Ovary (tissue), 9 donors: Measurements from ENCODE around the gene ADAMTS17. TPM values are rescaled to one million over a fixed set of nuclear protein-coding genes. Genes with fewer than 3 reads are reported as not detected.

ENCODE experiments used
- DNase-seq, 5 donors: peaks; one replicate each; pipeline ENCODE4 v3.0.0-alpha.2; 2019 to 2020
- H3K27ac ChIP-seq, 2 donors: fragments of 200-600 bp; one replicate each; pipeline versions ENCODE4 v1.5.1 to v1.8.0; 2019 to 2022
- H3K27me3 ChIP-seq: fragments of 200-600 bp; one replicate; pipeline ENCODE4 v1.8.0; 2022
- H3K36me3 ChIP-seq: fragments of 200-600 bp; sonication (generic); one replicate; pipeline ENCODE4 v1.5.1; 2019
- H3K4me1 ChIP-seq: one replicate; pipeline ENCODE4 v1.8.1; 2013; ENCODE audit warnings: mild to moderate bottlenecking, moderate library complexity; ENCODE audit not compliant: insufficient read depth
- H3K4me3 ChIP-seq: fragments of 200-600 bp; sonication (generic); one replicate; pipeline ENCODE4 v1.5.1; 2017
- H3K9me3 ChIP-seq, 2 donors: fragments of 200-600 bp in 1 of 2; sonication (generic) in 1 of 2; one replicate each; pipeline versions ENCODE4 v1.5.1 to v1.8.1; 2013 to 2019; ENCODE audit warnings: mild to moderate bottlenecking in 1 of 2, moderate library complexity in 1 of 2
- EP300 ChIP-seq: sonication (generic); formaldehyde crosslinking; IDR thresholded peaks from one replicate; pipeline ENCODE4 v1.6.1; 2017; ENCODE audit warnings: antibody characterized with exemption
- POLR2A ChIP-seq: fragments of 450-650 bp; IDR thresholded peaks from one replicate; pipeline ENCODE4 v1.6.1; 2017; ENCODE audit warnings: antibody characterized with exemption, mild to moderate bottlenecking, moderate library complexity
- WGBS, 3 donors: extraction: QIAGEN DNeasy Blood & Tissue Kit in 1 of 3; methylation state at CpG; one replicate each; pipeline versions ENCODE4 v1.1.5 to v1.1.7; 2013 to 2017; 5-methylcytosine and 5-hydroxymethylcytosine counted together
- intact Hi-C, 4 donors: fragments of 100-400 bp; cut with DNase I; formaldehyde crosslinking; loops; one replicate each; pipeline versions ENCODE4 v1.11.0 to v1.15.1; 2022 to 2023
- polyA plus RNA-seq, 2 donors: library from polyadenylated mRNA; stranded (reverse); fragments of 200-250 nt in 1 of 2; fragments of 350-450 nt in 1 of 2; fragmentation: Illumina TruSeq in 1 of 2; extraction: RNeasy Lipid Tissue Mini Kit (QIAGEN cat#74804) in 1 of 2; gene quantifications; one replicate each; pipeline ENCODE4 v1.2.3, GENCODE V29; 2013 to 2014
- total RNA-seq, 7 donors: library from RNA; depleted of rRNA in 2 of 7; stranded (reverse); fragments of >200 nt in 2 of 7; fragmentation: NEBNext Ultra II Directional in 3 of 7; extraction: Animal tissue kit (Norgen Biotek cat#: 25700) in 3 of 7; gene quantifications; one replicate each; pipeline versions ENCODE4 v1.1.0 to v1.2.4, GENCODE V29; 2016 to 2023
- TF ChIP-seq, protein P1 (sequence below), 3 donors: fragments of 450-650 bp in 2 of 3; fragments of 200-600 bp in 1 of 3; IDR thresholded peaks; one replicate each; pipeline versions ENCODE4 v1.5.1 to v1.8.0; 2016 to 2022; ENCODE audit warnings: antibody characterized with exemption in 3 of 3, mild to moderate bottlenecking in 1 of 3
- donor health status: DM: no; HTN: no; CAD: no; lungs with moderate emphysema.
- donor health status: DM: no; HTN: no; CAD: no.
- donor health status: Bipolar disorder and iron deficiency.
- donor health status: DM: yes; HTN: yes; CAD: no.
- donor health status: DM: no; HTN: no; CAD: no.
- donor health status: DM: yes; HTN: yes; CAD: no.

ADAMTS17 gene
- total and polyA plus RNA-seq, 9 donors = 1.3 to 11.3 (median 5.9) TPM

DNA sequence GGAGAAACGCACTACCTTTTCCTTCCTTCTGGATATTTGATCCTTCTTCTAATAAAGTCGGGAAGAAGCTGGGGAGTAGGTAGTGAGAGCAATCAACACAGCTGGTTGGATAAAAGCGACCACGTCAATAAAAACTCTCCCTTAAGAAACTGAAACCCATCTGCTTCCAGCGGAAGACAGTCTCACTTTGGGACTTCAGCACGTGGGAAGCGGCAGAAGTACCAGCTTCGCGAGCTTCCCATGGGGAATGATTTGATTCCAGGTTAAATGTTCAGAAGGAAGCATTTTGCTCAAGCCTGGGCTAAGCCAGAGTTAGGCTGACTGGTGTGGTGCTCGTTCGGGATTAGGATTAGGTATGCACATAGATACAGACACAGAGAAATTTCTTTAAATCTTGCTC, 346.2 kb downstream of the ADAMTS17 start:
- Histone ChIP-seq H3K27me3 (no peaks in the 10 kb centered on the region), H3K9me3 (no peaks in the 10 kb centered on the region), H3K36me3 (no peaks in the 10 kb centered on the region), H3K27ac (no peak overlapping the region), H3K4me1 (no peaks in the 10 kb centered on the region), H3K4me3 (no peak overlapping the region)
- intact Hi-C loops = no loop called here
- no peak for DNase-seq
- no peak for TF ChIP-seq POLR2A
- TF ChIP-seq EP300 = no peak
- TF ChIP-seq, protein P1, sequence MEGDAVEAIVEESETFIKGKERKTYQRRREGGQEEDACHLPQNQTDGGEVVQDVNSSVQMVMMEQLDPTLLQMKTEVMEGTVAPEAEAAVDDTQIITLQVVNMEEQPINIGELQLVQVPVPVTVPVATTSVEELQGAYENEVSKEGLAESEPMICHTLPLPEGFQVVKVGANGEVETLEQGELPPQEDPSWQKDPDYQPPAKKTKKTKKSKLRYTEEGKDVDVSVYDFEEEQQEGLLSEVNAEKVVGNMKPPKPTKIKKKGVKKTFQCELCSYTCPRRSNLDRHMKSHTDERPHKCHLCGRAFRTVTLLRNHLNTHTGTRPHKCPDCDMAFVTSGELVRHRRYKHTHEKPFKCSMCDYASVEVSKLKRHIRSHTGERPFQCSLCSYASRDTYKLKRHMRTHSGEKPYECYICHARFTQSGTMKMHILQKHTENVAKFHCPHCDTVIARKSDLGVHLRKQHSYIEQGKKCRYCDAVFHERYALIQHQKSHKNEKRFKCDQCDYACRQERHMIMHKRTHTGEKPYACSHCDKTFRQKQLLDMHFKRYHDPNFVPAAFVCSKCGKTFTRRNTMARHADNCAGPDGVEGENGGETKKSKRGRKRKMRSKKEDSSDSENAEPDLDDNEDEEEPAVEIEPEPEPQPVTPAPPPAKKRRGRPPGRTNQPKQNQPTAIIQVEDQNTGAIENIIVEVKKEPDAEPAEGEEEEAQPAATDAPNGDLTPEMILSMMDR (IDR thresholded peaks at IDR 0.05) = no peak
- 81 to 90% (median 87%) methylated on average over 11 of the region's 11 CpGs for WGBS, 3 donors

DNA sequence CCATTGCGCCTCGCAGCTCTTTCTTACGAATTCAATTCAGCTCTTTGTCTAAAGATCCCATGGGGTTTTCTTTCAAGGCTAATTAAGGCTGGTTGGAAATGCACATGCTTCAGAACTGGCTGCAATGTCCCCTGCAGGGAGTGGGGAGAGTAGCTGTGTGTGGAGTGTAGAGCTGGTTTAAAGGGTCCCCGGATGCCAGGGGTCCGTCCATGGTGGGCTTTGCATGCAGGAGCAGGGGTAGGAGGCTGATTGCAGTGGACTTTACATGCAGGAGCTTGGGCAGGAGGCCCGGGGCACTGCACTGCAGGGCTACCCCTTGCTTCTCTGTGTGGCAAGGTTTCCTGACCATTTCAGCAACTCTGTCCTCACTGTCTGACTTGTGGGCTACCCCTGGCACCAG, 346.9 kb downstream of the ADAMTS17 start:
- Histone ChIP-seq H3K36me3 (no peaks in the 10 kb centered on the region), H3K9me3 (no peaks in the 10 kb centered on the region), H3K27ac (no peak overlapping the region), H3K27me3 (no peaks in the 10 kb centered on the region), H3K4me3 (no peak overlapping the region), H3K4me1 (no peaks in the 10 kb centered on the region)
- 88 to 91% (median 90%) methylated on average over 6 of the region's 6 CpGs for WGBS, 3 donors
- TF ChIP-seq EP300 (no peak), POLR2A (no peak)
- TF ChIP-seq, protein P1 (IDR thresholded peaks at IDR 0.05) = no peak
- intact Hi-C loops = no loop called here
- DNase-seq = peak in 1 of 5 donors; percentile 13

DNA sequence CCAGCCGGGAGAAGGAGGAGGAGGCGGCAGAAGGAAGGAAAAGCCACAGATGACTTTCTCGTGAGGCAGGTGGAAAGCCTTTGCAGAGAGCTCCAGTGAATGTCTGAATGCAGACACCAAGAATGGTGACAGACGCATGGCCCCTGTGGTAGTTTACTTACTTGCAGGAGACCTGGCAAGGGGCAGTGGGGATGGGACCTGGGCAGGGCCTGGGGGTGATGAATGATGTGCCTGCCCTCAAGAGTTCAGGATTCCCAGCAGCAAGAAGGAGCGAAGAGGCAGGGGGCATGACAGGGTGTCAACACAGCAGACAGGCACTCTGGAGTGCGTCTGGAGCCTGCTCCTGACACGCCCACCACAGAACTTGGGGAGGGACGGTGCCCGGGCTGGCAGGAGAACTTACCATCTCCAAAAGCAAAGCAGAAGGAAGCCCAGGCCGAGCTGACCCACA, 348.1 kb downstream of the ADAMTS17 start:
- TF ChIP-seq, protein P1 (IDR thresholded peaks at IDR 0.05) = no peak
- TF ChIP-seq POLR2A = no peak
- TF ChIP-seq EP300 = no peak
- Histone ChIP-seq H3K4me1 (no peaks in the 10 kb centered on the region), H3K36me3 (no peaks in the 10 kb centered on the region), H3K9me3 (no peaks in the 10 kb centered on the region), H3K4me3 (no peak overlapping the region), H3K27ac (no peak overlapping the region), H3K27me3 (no peaks in the 10 kb centered on the region)
- intact Hi-C loops = no loop called here
- 81 to 88% (median 87%) methylated on average over 10 of the region's 10 CpGs for WGBS, 3 donors
- peak in 1 of 5 donors; percentile 14 for DNase-seq

DNA sequence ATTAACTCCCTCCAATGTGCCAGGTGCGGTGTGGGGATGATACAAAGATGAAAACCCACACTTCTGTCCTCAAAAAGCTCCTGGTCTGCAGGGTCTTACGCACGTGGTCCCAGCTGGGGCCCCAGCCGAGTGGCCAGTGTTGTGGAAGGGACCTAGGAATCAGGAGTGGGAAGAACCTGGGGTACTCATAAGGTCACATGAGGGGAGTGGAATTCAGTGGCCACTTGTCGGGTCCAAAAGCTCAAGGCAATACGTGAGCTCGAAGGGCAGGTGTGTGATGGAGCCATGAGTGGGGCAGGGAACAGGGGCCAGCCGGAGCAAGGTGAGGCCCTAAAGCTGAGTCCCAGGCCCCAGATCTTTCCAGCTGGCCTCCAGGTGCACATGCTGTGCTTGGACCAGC, 348.5 kb downstream of the ADAMTS17 start:
- Histone ChIP-seq H3K36me3 (no peaks in the 10 kb centered on the region), H3K27ac (no peak overlapping the region), H3K4me3 (no peak overlapping the region), H3K4me1 (no peaks in the 10 kb centered on the region), H3K9me3 (no peaks in the 10 kb centered on the region), H3K27me3 (no peaks in the 10 kb centered on the region)
- DNase-seq = peak in 2 of 5 donors; percentile 1 to 13
- 96 to 98% (median 96%) methylated on average over 8 of the region's 8 CpGs for WGBS, 3 donors
- TF ChIP-seq, protein P1 (IDR thresholded peaks at IDR 0.05) = no peak
- intact Hi-C loops = no loop called here
